WTC11 (cell line): ENCODE results near the gene KDELR3. TPM values are rescaled to one million over a fixed set of nuclear protein-coding genes. Genes with fewer than 3 reads are reported as not detected.

Source experiments
- ATAC-seq: fragments of 200-7000 bp; cut with Tn5 transposase; 2 replicates; pipeline ENCODE4 v1.10.0; 2021; ENCODE audit warnings: mild to moderate bottlenecking, moderate library complexity
- CTCF ChIA-PET: fragments of 300-600 bp; sonication (Branson Sonifier 250); formaldehyde crosslinking; loops from one replicate; lab custom pipeline; 2021; ENCODE audit warnings: antibody characterized with exemption; lab: Charles Lee
- POLR2A ChIA-PET: fragments of 350-600 bp; sonication (Branson Sonifier 250); formaldehyde crosslinking; loops from one replicate; lab custom pipeline; 2021; ENCODE audit warnings: antibody characterized with exemption; lab: Charles Lee
- DNase-seq: peaks from one replicate; pipeline ENCODE4 v3.0.0; 2021; ENCODE audit warnings: low spot score
- H3K27ac Mint-ChIP-seq: 2 replicates; pipeline ENCODE4 v1.8.0; 2021; ENCODE audit warnings: mixed read lengths
- H3K27me3 Mint-ChIP-seq: 2 replicates; pipeline ENCODE4 v1.8.0; 2021; ENCODE audit warnings: low read depth, mild to moderate bottlenecking, moderate library complexity, mixed read lengths
- H3K36me3 Mint-ChIP-seq: 2 replicates; pipeline ENCODE4 v1.8.0; 2021; ENCODE audit warnings: mixed read lengths
- H3K4me1 Mint-ChIP-seq: 2 replicates; pipeline ENCODE4 v1.8.0; 2022; ENCODE audit warnings: mixed read lengths
- H3K4me3 Mint-ChIP-seq: 2 replicates; pipeline ENCODE4 v1.8.0; 2021; ENCODE audit warnings: mild to moderate bottlenecking, moderate library complexity, mixed read lengths
- H3K9me3 Mint-ChIP-seq: 2 replicates; pipeline ENCODE4 v1.8.0; 2021; ENCODE audit warnings: mixed read lengths
- FOXP1 ChIP-seq: sonication (generic); formaldehyde crosslinking; IDR thresholded peaks from 2 replicates; pipeline ENCODE4 v1.8.0; 2022; ENCODE audit warnings: missing genetic modification reagents, mild to moderate bottlenecking, moderate library complexity, borderline replicate concordance
- GABPB1 ChIP-seq: sonication (generic); formaldehyde crosslinking; IDR thresholded peaks from 2 replicates; pipeline ENCODE4 v1.8.1; 2023; ENCODE audit warnings: mild to moderate bottlenecking, missing genetic modification reagents
- JUN ChIP-seq: sonication (generic); formaldehyde crosslinking; IDR thresholded peaks from 2 replicates; pipeline ENCODE4 v1.8.0; 2023; ENCODE audit warnings: mild to moderate bottlenecking, missing genetic modification reagents
- PRRX2 ChIP-seq: fragments of 250-450 bp; sonication (Bioruptor Pico); IDR thresholded peaks from 2 replicates; pipeline ENCODE4 v1.8.0; 2021; ENCODE audit warnings: mild to moderate bottlenecking
- ZNF121 ChIP-seq: sonication (generic); formaldehyde crosslinking; IDR thresholded peaks from 2 replicates; pipeline ENCODE4 v1.8.0; 2023; ENCODE audit warnings: missing genetic modification reagents
- ZNF317 ChIP-seq: sonication (generic); formaldehyde crosslinking; IDR thresholded peaks from 2 replicates; pipeline ENCODE4 v1.8.1; 2023; ENCODE audit warnings: low read depth, mild to moderate bottlenecking, moderate library complexity, missing genetic modification reagents, borderline replicate concordance
- ZNF396 ChIP-seq: fragments of 250-450 bp; sonication (Bioruptor Pico); IDR thresholded peaks from 2 replicates; pipeline ENCODE4 v1.8.0; 2021; ENCODE audit warnings: mild to moderate bottlenecking, moderate library complexity, borderline replicate concordance
- total RNA-seq: library from RNA; stranded (reverse); gene quantifications from 3 replicates; pipeline ENCODE4 v1.2.3, GENCODE V29; 2021
- TF ChIP-seq, protein P1 (sequence below): sonication (generic); formaldehyde crosslinking; IDR thresholded peaks from 2 replicates; pipeline ENCODE4 v1.8.1; 2022; ENCODE audit warnings: low read depth, mild to moderate bottlenecking, moderate library complexity, missing genetic modification reagents, borderline replicate concordance
- TF ChIP-seq, protein P2 (sequence below): fragments of 250-450 bp; sonication (Bioruptor Pico); conservative IDR thresholded peaks from 2 replicates; pipeline ENCODE4 v1.9.0; 2021; ENCODE audit warnings: mild to moderate bottlenecking
- TF ChIP-seq, protein P3 (sequence below): sonication (generic); formaldehyde crosslinking; IDR thresholded peaks from 2 replicates; pipeline ENCODE4 v1.8.0; 2023; ENCODE audit warnings: missing genetic modification reagents, mild to moderate bottlenecking, borderline replicate concordance
- TF ChIP-seq, protein P4 (sequence below): fragments of 250-450 bp; sonication (Bioruptor Pico); IDR thresholded peaks from 2 replicates; pipeline ENCODE4 v1.8.0; 2021; ENCODE audit warnings: mild to moderate bottlenecking

KDELR3 gene
- total RNA-seq, 1 experiment from 2014 or later: 5.7 TPM

DNA sequence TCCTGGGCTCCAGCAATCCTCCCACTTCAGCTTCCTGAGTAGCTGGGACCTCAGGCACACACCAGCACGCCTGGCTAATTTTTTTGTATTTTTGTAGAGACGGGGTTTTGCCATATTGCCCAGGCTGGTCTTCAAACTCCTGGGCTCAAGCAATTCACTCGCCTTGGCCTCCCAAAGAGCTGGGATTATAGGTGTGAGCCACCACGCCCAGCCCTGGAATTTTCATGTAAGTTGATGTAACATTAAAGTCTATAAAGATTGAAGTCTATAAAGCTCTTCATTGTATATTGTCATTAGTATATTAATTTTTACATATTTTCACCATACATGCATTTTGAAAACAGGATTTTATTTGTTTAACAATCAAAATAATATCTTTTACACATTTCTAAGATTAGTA, 50.7 kb downstream of the KDELR3 start:
- Mint-ChIP-seq H3K4me1 (peaks cover 20% of the 10 kb centered on the region), H3K27ac (no peak overlapping the region), H3K27me3 (no peaks in the 10 kb centered on the region; the same call in none of the 2 replicates), H3K36me3 (no peaks in the 10 kb centered on the region), H3K9me3 (no peaks in the 10 kb centered on the region), H3K4me3 (no peak overlapping the region)
- ChIA-PET CTCF (no interaction called here), POLR2A (no interaction called here)
- no peak for DNase-seq
- ATAC-seq: no peak
- TF ChIP-seq ZNF317: no peak
- no peak for TF ChIP-seq ZNF396 (CRISPR knock-in tag)
- TF ChIP-seq, protein P1, sequence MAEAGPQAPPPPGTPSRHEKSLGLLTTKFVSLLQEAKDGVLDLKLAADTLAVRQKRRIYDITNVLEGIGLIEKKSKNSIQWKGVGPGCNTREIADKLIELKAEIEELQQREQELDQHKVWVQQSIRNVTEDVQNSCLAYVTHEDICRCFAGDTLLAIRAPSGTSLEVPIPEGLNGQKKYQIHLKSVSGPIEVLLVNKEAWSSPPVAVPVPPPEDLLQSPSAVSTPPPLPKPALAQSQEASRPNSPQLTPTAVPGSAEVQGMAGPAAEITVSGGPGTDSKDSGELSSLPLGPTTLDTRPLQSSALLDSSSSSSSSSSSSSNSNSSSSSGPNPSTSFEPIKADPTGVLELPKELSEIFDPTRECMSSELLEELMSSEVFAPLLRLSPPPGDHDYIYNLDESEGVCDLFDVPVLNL (CRISPR knock-in tag): no peak
- TF ChIP-seq JUN (CRISPR knock-in tag): no peak
- TF ChIP-seq, protein P2, sequence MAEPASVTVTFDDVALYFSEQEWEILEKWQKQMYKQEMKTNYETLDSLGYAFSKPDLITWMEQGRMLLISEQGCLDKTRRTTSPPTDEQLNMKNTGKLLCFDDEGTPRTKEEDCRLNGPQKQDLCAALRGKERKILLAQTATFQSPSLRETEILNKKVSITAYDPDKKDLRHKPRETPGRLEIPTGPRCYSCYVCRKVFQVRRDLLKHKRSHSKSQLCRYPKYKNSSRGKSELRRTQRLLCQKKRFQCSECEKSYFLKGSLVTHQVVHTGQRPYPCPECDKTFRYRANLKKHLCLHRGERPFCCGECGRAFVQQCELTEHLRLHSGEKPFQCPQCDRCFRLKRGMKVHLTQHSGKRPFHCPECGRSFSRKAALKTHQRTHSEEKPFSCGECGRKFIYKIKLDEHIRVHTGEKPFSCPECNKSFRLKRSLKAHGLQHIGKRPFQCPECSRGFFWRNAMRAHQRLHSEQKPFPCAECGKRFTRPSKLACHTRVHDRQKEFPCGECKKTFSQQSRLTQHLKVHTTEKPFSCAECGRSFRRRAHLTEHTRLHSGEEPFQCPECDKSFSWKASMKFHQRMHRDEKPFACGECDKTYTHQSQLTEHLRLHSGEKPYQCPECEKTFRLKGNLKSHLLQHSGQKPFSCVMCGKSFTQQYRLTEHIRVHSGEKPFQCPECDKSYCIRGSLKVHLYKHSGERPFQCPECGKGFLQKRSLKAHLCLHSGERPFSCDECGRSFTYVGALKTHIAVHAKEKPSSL (CRISPR knock-in tag): no peak
- TF ChIP-seq, protein P3, sequence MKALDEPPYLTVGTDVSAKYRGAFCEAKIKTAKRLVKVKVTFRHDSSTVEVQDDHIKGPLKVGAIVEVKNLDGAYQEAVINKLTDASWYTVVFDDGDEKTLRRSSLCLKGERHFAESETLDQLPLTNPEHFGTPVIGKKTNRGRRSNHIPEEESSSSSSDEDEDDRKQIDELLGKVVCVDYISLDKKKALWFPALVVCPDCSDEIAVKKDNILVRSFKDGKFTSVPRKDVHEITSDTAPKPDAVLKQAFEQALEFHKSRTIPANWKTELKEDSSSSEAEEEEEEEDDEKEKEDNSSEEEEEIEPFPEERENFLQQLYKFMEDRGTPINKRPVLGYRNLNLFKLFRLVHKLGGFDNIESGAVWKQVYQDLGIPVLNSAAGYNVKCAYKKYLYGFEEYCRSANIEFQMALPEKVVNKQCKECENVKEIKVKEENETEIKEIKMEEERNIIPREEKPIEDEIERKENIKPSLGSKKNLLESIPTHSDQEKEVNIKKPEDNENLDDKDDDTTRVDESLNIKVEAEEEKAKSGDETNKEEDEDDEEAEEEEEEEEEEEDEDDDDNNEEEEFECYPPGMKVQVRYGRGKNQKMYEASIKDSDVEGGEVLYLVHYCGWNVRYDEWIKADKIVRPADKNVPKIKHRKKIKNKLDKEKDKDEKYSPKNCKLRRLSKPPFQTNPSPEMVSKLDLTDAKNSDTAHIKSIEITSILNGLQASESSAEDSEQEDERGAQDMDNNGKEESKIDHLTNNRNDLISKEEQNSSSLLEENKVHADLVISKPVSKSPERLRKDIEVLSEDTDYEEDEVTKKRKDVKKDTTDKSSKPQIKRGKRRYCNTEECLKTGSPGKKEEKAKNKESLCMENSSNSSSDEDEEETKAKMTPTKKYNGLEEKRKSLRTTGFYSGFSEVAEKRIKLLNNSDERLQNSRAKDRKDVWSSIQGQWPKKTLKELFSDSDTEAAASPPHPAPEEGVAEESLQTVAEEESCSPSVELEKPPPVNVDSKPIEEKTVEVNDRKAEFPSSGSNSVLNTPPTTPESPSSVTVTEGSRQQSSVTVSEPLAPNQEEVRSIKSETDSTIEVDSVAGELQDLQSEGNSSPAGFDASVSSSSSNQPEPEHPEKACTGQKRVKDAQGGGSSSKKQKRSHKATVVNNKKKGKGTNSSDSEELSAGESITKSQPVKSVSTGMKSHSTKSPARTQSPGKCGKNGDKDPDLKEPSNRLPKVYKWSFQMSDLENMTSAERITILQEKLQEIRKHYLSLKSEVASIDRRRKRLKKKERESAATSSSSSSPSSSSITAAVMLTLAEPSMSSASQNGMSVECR (CRISPR knock-in tag): no peak
- TF ChIP-seq GABPB1 (CRISPR knock-in tag): no peak
- TF ChIP-seq ZNF121 (CRISPR knock-in tag): no peak
- no peak for TF ChIP-seq FOXP1 (CRISPR knock-in tag)
- TF ChIP-seq, all 79 proteins: peak for 0

DNA sequence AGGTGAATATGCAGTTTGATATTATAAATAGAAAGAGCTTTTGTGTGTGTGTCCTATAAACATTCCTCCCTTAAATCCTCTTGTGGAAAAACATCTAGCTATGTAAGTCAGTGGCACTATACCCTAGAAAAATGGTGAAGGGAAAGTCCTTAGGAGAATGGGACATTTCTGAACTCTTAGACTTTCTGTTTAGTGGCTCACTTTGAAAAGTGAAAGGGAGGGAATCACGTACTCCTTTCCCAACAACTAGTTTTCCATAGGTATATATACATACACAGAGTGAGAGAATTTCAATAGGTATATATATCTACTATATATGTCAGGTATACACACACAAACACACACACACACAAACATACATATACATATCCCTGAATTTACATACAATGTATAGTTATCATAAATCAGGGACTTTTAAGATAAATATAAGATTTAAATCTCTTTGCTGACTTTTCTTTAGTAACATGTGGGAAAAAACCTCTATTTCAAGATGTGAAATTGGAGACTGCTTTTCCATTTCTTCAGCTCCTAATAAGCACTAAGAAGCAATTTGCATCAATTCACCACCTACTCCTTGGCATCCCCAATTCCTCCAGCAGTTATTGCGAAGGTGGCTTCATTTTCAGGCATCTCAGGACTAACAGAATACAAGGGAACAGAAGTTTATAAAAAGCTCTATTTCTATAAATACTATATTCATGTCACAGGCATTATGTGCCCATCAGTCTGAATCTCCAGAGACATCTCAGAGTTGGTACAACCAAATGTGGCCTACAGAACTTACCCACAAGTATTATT, 51.8 kb downstream of the KDELR3 start:
- H3K4me3 Mint-ChIP-seq: no peak overlapping the region
- POLR2A ChIA-PET: no interaction called here

More for the DNA sequence above, 51.8 kb downstream of the KDELR3 start:
- Mint-ChIP-seq H3K4me1 (peaks cover 17% of the 10 kb centered on the region), H3K36me3 (no peaks in the 10 kb centered on the region), H3K27ac (no peak overlapping the region), H3K9me3 (no peaks in the 10 kb centered on the region), H3K27me3 (no peaks in the 10 kb centered on the region; the same call in none of the 2 replicates)
- DNase-seq (no peak), ATAC-seq (no peak)
- CTCF ChIA-PET: interaction anchor here (0.6 kb wide), 1 partner anchor 278 kb away, joined by 3 read pairs; no protein-coding TSS in a partner anchor
- TF ChIP-seq ZNF396 (CRISPR knock-in tag) (no peak), PRRX2 (CRISPR knock-in tag) (no peak)
- TF ChIP-seq, protein P4, sequence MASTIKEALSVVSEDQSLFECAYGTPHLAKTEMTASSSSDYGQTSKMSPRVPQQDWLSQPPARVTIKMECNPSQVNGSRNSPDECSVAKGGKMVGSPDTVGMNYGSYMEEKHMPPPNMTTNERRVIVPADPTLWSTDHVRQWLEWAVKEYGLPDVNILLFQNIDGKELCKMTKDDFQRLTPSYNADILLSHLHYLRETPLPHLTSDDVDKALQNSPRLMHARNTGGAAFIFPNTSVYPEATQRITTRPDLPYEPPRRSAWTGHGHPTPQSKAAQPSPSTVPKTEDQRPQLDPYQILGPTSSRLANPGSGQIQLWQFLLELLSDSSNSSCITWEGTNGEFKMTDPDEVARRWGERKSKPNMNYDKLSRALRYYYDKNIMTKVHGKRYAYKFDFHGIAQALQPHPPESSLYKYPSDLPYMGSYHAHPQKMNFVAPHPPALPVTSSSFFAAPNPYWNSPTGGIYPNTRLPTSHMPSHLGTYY (CRISPR knock-in tag): no peak
